GM18867 (cell line): ENCODE data around the gene CFAP46.
A peak's percentile ranks its signal among the peaks of the same experiment; 100 is the strongest.
"Not testable (repeated sequence)": the region's sequence is repeated elsewhere in the genome, so short reads cannot be mapped to it uniquely, and the experiment has no call there.

Source experiments
- ATAC-seq: cut with Tn5 transposase; IDR thresholded peaks from one replicate; pipeline ENCODE4 v1.9.1; 2021; ENCODE audit warnings: mild to moderate bottlenecking, moderate library complexity; ENCODE audit not compliant: unreplicated experiment

The CFAP46 gene

DNA sequence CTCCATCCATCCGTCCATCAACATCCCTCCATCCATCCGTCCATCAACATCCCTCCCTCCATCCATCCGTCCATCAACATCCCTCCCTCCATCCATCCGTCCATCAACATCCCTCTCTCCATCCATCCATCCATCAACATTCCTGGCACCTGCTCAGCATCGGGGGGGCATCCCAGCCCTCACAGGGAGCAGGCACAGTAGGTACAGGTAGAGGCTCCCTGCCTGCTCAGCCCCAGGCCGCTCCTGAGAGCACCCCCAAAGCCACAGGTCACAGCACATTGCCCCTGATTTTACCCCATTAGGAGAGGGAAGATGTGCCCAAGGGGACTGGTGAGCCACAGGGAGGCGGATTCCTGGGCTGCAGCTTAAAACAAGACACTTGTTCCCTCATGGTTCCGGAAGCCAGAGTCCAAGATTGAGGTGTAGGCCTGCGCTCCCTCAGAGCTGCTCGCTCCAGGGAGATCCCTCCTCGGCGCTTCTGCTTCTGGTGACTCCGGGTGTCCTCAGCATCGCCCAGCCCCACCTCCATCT is 21.1 kb upstream of the CFAP46 start:
- ATAC-seq = no peak

DNA sequence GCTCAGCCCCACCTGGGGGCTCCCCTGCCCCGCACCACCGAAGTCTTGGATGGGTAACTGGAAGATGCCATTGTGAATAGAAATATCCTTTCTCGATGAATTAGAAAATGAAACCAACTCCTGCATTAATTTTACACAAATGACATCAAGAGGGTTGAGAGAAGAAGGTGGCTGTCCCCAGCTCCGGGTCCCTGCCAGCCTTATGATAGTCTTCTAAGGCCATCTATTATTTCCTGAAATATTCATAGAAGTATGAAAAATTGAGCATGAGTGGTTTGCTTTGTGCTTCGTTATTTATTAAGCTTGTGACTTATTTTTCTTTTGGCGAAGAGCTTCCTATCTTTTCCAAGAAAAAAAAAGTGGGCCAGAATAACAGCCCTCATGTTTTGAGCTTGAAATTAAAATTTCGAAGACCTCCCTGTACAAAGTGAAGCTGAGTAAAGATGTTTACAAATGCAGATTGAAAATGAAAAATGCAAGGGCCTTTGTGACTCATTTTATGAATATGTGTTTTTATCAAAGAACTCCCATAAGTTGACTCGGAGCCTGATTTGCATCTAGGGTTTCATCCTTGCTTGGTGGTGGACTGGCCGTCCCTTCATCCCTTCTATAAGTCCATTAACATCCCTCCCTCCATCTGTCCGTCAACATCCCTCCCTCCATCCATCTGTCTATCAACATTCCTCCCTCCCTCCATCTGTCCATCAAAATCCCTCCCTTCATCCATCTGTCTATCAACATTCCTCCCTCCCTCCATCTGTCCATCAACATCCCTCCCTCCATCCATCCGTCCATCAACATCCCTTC is 20.5 kb upstream of the CFAP46 start:
- peak; percentile 45 for ATAC-seq

DNA sequence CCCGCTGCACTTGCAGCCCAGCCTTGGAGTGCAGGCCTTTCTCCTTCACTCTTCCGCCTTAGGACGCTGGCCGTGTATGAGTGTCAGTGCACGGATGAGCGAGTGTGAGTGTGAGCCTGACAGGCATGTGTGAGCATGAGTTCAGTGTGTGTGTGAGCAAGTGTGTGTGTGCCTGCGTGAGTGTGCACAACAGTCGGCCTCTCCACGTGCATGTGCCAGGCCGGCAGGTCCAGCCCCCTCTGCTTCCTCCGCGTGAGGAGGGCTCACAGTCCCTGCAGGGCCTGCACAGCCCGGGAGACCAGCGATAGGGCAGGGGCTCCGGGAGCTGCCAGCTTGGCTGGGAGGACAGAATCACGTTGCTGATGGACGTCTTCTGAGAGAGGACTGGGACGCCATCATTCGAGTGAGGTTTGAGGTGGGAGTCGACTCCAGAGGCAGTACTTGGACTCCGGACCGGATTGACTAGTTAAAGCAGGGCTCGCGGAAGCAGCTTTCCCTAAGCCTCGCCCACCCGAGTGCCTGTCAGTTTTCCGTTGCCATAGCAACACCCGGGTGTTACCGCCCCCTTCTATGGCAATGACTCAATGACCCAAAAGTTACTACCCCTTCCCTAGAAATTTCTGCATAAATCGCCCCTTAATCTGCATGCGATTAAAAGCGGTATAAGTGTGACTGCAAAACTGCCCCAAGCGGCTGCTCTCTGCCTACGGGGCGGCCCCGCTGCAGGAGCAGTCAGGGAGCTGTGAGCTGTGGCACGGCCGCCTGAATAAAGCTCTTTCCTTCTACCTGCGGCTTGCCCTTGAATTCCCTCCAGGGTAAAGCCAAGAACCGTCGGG is 19.6 kb upstream of the CFAP46 start:
- ATAC-seq = peak; percentile 79

DNA sequence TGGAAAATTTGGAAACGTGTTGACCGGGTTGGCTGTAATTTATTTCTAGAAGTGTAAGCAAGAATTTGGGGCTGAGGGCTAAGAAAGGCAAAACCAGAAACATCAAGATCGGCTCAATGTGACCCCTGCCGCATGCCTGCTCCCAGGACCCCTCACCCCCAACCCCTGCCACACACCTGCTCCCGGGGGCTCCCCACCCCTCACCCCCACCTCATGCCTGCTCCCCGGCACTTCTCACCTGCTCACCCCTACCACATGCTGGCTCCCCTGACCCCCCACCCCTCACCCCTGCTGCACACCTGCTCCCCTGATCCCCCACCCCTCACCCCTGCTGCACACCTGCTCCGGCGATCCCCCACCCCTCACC is 19.0 kb upstream of the CFAP46 start:
- ATAC-seq = no peak

DNA sequence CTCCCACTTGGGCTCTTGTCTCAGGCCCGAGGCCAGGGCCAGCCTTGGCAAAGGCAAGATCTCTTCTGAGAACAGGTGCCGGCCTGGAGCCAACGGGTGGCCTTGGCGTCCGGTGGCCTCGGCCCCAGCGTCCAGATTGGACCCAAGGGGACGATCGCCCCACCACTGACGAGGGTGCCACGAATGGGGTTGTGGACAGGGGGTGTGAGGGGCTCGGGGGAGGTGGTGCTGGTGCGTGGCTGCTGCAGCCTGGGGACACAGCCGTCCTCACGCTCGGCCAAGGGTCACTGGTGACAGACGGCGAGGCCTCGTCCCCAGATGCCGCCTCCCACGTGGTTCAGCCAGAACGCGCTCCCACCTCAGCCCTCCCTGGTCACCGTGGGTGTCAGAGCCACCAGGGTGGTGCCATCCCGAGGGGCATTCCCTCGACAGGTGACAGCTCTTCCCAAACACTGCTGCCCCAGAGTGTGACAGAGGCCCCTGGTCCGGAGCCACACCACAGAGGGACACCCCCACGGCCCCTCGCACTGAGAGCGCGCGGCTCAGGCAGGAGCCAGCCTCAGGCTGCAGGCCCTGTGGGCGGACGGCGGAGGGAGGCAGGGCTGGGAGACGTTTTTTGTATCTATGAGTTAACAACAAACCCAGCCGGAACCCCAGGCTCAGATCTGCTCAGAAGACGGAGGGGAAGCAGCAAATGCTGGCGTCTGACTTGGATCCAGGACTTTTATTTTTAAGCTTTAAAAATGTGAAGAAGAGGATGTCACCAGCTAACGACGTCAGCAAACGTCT is 18.5 kb upstream of the CFAP46 start:
- ATAC-seq = no peak

DNA sequence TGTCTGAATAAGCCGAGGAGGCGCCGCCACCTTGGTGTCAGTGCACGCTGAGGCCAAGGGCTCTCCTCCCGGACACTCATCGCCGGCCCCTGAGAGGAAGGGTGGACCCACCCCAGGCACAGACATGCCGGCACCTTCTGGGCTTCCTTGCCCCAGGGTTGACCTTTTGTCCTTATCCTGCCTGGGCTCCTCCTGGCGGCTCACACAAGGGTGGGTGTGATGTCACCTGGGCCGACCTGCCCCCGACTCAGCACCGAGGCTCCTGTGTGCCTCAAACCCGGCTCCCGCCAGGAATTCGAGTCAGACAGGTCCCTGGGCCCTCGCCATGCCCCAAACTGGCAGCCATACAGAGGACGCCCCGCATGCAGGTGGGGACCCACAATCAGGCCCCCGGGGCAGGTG is 17.7 kb upstream of the CFAP46 start:
- no peak for ATAC-seq

DNA sequence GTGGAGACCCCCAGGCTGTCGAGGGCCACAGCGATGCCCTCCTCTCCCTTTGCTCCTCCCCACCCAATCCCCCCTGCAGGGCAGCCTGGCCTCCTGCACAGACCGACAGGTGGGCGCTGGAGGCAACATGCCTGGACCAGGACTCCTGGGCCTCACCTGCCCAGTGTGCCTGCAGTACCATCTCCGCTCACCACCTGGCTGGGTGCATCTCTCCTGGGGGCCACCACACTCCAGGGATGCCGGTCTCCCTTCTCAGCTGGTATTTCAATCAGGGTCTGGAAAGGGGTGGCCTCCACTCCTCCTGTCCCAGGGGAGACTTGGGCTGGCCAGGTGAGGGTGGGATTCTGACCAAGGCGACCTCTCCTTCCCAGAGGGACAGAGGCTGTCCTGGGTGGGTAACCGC is 17.2 kb upstream of the CFAP46 start:
- no peak for ATAC-seq

DNA sequence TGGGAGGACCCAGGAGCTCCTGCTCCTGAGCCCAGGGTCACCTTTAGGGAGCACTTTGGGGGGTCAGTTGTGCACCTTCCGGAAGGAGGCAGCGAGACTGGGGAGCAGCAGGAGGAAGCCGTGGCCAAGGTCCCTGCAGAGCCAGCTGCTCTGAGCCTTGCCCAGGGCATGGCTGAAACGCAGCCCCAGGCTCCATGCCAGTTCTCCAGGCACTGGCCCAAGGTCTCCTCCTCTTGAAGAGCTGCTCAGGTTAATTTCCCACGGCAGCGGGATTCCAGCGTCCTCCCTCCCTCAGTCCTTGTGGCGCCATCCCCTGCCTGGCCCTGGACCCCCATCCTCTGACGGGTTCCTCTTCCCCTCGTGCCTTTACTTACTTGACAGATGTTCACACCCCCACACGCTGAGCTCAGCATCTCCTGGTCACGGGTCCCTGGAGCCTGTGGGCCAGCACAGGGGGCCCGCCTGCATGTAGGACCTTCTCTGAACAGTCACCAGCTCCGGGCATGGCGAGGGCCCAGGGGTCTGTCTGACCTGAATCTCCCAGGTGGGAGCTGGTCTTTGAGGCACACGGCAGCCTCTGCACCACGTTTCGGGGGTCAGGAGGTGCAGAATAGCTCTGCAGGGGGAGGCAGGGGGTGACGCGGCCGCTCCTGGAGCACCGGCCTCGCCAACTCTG is 16.7 kb upstream of the CFAP46 start:
- no peak for ATAC-seq

DNA sequence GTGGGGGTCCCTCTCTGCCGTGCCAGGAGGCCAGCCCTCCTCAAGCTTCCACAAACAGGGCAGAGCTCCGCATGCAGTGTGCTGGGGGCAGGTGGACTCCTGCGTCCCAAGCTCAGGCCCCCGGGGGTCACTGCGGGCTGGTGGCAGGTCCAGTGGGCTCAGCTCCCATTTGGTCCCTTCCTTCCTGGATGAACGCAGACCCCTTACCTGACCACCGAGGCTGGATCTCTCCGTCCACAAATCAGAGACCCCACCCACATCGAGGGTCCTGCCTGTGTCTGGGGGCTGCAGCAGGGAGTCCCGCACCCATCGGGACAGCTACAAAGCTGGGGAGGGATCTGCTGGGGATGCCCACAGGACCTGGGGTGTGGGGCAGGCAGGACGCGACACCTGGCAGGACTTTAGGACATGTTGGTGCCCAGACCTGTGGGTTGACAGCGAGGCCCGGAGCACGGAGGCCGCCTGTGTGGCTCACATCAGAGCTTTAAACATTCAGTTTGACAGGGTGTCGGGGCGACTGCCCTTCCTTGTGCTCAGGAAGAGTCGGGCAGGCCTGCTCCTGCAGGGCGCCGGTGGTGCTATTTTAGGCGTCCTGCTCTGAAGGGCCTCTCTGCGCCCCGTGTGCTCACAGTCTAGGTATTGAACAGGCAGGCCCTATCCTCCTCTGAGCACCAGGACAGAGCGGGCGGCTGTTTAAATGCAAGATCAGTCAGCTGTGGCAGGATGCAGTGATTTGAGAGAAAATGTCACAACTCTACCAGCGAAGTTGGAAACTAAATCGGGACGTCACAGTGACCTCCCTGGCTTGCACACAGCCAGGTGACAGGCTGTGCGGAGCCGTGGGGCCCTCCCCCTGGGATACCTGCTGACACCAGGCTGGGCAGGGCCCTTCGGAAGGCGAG is 15.9 kb upstream of the CFAP46 start:
- ATAC-seq = no peak

DNA sequence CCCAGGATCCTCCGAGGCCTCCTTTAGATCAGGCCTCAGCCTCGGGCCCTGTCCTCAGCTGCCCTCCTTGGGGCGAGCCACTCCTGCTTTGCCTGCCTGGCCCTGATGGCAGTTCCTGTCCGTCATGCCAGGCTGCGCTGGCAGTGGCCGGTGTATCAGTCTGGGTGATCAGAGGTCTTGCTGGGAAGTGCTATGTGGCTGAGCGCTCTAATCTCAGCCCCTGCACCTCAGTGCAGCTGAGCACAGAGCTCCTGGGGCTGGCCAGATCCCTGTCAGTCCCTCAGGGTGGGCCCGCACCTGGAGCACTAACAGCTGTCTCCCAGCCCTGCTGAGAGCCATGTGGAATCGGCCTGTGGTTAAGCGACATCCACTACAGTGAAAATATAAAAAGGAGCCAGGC is 14.8 kb upstream of the CFAP46 start:
- no peak for ATAC-seq

DNA sequence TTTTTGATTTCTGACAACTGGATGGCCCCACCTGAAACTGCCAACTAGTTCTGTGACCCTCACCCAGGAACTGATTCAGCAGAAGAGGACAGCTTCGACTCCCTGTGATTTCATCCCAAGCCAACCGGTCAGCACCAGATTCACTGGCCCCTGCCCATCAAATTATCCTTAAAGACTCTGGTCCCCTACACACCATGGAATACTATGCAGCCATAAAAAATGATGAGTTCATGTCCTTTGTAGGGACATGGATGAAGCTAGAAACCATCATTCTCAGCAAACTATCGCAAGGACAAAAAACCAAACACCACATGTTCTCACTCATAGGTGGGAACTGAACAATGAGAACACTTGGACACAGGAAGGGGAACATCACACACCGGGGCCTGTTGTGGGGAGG is 13.9 kb upstream of the CFAP46 start:
- ATAC-seq = not testable (repeated sequence)

DNA sequence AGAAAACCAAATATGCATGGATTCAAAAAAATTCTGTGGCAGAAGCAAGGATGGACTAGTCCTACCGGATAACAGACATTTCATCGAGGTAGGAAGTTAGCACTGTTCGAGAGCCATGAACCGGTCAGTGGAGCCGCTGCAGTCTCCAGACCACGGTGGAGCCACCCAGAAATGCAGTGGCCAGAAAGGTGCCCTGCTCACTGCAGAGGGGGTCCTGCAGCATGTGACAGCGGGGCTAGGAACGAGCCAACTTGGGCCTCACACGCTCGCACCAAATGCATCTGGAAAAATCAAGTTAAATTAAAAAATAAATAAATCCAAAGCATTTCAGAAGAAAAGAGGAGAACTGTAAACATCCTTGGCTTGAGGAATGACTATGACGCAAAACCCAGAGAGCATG is 13.1 kb upstream of the CFAP46 start:
- no peak for ATAC-seq

DNA sequence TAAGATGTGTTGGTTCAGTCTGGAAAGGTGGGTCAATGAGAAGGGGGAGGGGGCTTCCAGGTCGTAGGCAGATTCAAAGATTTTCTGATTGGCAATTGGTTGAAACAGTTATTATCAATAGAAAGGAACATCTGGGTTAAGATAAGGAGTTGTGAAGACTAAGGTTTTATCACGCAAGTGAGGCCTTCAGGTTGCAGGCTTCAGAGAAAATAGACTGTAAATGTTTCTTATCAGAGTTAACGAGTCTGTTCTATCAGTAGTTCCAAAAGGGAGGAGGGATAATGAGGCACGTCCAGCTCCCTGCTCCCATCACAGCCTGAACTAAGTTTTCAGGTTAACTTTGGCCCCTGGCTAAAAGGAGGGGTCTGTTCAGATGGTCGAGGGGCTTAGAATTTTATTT is 11.1 kb upstream of the CFAP46 start:
- ATAC-seq = no peak

DNA sequence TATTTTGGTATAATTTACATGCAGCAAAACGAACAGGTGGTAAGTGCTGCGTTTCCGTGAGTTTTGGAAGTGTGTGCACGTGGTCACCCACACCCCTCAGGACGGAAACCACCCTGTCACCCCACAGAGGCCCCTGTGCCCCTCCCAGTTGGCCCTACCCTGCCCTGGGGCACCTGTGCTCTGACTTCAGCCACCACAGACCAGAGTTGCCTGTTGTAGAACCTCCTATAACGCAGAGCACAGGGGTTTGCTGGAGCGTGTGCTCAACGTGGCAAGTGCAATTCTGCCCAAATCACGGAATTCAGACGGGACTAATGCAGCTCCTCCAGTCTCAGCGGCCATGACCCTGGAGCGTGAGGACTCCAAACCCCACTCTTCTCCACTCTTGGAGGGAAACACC is 9.6 kb upstream of the CFAP46 start:
- no peak for ATAC-seq

DNA sequence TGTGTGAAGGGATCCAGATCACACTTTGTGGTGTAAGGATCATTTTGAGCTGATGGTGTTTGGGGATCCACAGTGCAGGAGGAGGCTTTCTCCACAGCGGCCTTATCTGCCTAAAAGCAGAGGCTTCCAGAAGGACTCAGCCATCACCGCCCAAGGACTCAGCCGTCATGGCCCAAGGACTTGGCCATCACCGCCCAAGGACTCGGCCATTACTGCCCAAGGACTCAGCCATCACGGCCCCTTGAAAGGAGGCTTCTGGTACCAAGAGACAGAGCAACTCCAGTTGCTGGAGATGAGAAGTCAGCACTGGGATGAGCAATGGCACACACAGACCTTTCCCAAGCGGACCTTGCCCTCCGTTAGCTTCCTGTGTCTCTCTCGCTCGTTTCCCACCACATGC is 6.0 kb upstream of the CFAP46 start:
- no peak for ATAC-seq

DNA sequence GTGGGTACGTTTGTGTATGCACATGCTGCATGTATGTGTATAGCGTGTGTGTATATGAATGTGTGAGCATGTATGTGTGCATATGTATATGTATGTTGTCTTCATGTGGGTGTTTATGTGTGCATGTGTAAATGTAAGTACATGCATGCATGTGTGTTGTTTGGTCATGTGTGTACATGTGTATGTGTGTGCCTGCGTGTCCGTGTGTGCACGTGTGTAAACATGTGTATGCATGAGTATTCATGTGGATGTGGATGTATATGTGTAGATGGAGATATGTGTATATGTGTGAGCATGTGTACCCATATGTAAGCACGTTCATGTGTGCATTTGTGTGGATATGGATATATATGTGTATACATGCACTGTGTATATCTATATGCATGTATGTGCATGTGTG is 5.5 kb upstream of the CFAP46 start:
- ATAC-seq = no peak

DNA sequence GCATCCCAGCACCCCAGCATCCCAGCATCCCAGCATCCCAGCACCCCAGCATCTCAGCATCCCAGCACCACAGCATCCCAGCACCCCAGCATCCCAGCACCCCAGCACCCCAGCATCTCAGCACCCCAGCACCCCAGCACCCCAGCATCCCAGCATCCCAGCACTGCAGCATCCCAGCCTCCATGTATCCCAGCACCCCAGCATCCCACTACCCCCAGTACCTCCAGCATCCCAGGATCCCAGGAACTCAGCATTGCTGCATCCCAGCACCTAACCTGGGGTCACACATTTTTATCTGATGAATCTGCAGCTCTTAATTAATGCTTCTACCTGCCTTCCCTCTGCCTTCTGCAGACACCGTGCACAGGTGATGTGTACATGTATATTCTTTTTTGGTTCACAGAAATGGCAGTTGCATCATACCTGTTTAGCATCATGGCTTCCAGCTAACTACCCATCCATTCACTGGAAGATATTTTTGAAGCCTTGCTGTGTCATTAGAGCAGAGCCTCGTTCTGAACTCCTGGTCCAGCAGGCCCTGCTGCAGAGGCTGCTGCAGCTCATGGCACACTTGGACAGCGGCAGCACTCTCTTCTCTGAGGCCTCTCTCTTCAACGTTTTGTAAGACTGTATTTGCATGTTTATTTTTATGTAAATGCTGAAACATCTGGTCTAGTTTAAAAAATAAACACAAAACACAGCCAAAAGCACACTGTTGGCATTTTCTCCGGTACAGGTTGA is 4.6 kb upstream of the CFAP46 start:
- no peak for ATAC-seq

DNA sequence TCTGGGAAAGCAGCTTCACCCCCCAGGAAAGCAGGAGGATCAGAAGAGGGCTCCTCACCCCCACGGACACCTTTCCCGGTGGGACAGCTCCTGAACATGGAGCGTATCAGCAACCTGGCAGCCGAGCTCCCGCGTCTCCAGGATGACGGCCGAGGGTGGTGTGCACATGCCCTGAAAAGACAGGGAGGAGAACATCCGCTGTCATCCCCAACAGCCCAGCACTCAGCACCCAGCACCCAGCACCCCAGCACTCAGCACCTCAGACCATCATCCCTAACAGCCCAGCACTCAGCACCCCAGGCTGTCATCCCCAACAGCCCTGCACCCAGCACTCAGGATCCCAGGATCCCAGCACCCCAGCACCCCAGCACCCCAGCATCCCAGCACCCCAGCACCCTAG is 3.9 kb upstream of the CFAP46 start:
- ATAC-seq = no peak

DNA sequence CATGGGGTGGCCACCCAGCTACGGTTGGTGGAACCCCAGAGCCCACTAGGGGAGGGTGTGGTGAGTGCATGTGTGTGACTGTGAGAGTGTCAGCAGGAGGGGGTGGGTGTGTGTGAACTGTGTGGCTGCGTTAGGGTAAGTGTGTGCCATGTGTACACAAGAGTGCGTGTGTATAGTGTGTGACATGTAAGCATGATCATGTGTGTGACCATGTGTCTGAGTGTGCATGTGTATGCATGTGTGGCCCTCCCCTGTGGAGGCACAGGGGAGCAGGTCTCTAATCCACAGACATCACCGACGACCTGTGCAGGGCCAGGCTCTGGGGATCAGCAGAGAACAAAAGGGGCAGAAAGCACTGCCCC is 3.5 kb upstream of the CFAP46 start:
- no peak for ATAC-seq
